Tibial artery (tissue), 4 donors: ENCODE data around the gene ACTL7A.

ENCODE experiments used
- DNase-seq, 2 donors: peaks; one replicate each; pipeline ENCODE4 v3.0.0-alpha.2; 2019
- H3K27ac ChIP-seq, 2 donors: fragments of 200-600 bp; sonication (generic) in 1 of 2; 1 replicate in 1 of 2; 2 replicates in 1 of 2; pipeline ENCODE4 v1.5.1; 2018 to 2019; ENCODE audit warnings: mild to moderate bottlenecking in 1 of 2
- H3K27me3 ChIP-seq, 2 donors: fragments of 200-600 bp; sonication (generic) in 1 of 2; one replicate each; pipeline versions ENCODE4 v1.5.1 to v1.6.0; 2016 to 2019
- H3K36me3 ChIP-seq, 3 donors: fragments of 200-600 bp; sonication (generic) in 2 of 3; one replicate each; pipeline ENCODE4 v1.5.1; 2016 to 2019; ENCODE audit warnings: mild to moderate bottlenecking in 2 of 3
- H3K4me1 ChIP-seq, 4 donors: fragments of 200-600 bp; sonication (generic) in 2 of 4; 1 replicate in 3 of 4; 2 replicates in 1 of 4; pipeline ENCODE4 v1.5.1; 2016 to 2019
- H3K4me3 ChIP-seq, 2 donors: fragments of 200-600 bp; sonication (generic) in 1 of 2; 1 replicate in 1 of 2; 2 replicates in 1 of 2; pipeline ENCODE4 v1.5.1; 2018 to 2019; ENCODE audit warnings: mild to moderate bottlenecking in 2 of 2
- H3K9me3 ChIP-seq, 3 donors: fragments of 200-600 bp; sonication (generic) in 1 of 3; one replicate each; pipeline ENCODE4 v1.5.1; 2016 to 2019
- CTCF ChIP-seq, 2 experiments: fragments of 200-600 bp in 1 of 2; fragments of 450-650 bp in 1 of 2; IDR thresholded peaks; one replicate each; pipeline ENCODE4 v1.5.1; 2017 to 2019; ENCODE audit warnings: antibody characterized with exemption in 2 of 2, mild to moderate bottlenecking in 1 of 2, moderate library complexity in 1 of 2
- intact Hi-C: fragments of 100-400 bp; cut with DNase I; formaldehyde crosslinking; loops from one replicate; pipeline ENCODE4 v1.15.0; 2023; ENCODE audit warnings: low total_unique reads

ACTL7A gene

GRCh38 chr9:108861464-108861863, 602 bp upstream of the ACTL7A start:
- H3K27me3 ChIP-seq: no peaks in the 10 kb centered on the region
- H3K9me3 ChIP-seq: no peaks in the 10 kb centered on the region
- no peaks in the 10 kb centered on the region for H3K36me3 ChIP-seq
- no peaks in the 10 kb centered on the region for H3K4me1 ChIP-seq
- H3K27ac ChIP-seq: no peak overlapping the region
- intact Hi-C loops: no loop called here
- H3K4me3 ChIP-seq: no peak overlapping the region
- no peak for DNase-seq
- TF ChIP-seq CTCF (IDR thresholded peaks at IDR 0.05): no peak

DNA sequence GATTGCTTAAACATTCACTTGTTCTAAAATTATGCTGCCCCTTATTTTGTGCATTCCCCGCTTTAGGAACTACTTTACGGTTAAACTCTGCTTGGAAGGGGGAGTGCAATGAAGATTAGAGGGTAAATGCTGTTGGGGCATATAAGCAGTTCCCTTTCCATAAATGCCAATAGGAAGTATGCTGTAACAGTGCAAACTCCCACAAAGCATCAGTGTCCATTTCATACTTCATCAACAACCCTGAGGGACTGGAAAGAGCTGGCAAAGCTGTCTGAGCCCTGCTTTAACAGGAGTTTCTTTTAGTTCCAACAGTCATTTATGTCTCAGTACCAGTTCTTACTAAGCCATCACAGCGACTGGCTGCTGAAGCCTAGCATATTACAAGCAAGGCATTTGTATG, 1.8 kb downstream of the ACTL7A start:
- TF ChIP-seq CTCF (IDR thresholded peaks at IDR 0.05): no peak
- no peaks in the 10 kb centered on the region for H3K9me3 ChIP-seq
- intact Hi-C loops: no loop called here
- H3K4me3 ChIP-seq: no peak overlapping the region
- DNase-seq: no peak
- peaks cover 14 to 19% (median 16%) of the 10 kb centered on the region in 3 donors for H3K36me3 ChIP-seq
- H3K27ac ChIP-seq: no peak overlapping the region
- H3K27me3 ChIP-seq: no peaks in the 10 kb centered on the region
- no peaks in the 10 kb centered on the region for H3K4me1 ChIP-seq

- H3K4me1 ChIP-seq: no peaks in the 10 kb centered on the region
- H3K27ac ChIP-seq: no peak overlapping the region
- intact Hi-C loops: no loop called here
- H3K4me3 ChIP-seq: no peak overlapping the region
- H3K27me3 ChIP-seq: no peaks in the 10 kb centered on the region
- no peaks in the 10 kb centered on the region for H3K9me3 ChIP-seq
- DNase-seq: no peak
- peaks cover 19 to 24% (median 21%) of the 10 kb centered on the region in 3 donors for H3K36me3 ChIP-seq
- no peak for TF ChIP-seq CTCF (IDR thresholded peaks at IDR 0.05)
Measured at GRCh38 chr9:108864446-108864845, 2.4 kb downstream of the ACTL7A start.

- intact Hi-C loops: no loop called here
- no peak for TF ChIP-seq CTCF (IDR thresholded peaks at IDR 0.05)
- no peaks in the 10 kb centered on the region for H3K9me3 ChIP-seq
- no peaks in the 10 kb centered on the region for H3K4me1 ChIP-seq
- H3K27ac ChIP-seq: no peak overlapping the region
- no peaks in the 10 kb centered on the region for H3K27me3 ChIP-seq
- peaks cover 20 to 29% (median 26%) of the 10 kb centered on the region in 3 donors for H3K36me3 ChIP-seq
- H3K4me3 ChIP-seq: no peak overlapping the region
- DNase-seq: no peak
Measured at GRCh38 chr9:108865037-108865436, 3.0 kb downstream of the ACTL7A start.

GRCh38 chr9:108866001-108866420, 3.9 kb downstream of the ACTL7A start:
- no peak for TF ChIP-seq CTCF (IDR thresholded peaks at IDR 0.05)
- intact Hi-C loops: no loop called here
- peaks cover 22 to 37% (median 34%) of the 10 kb centered on the region in 3 donors for H3K36me3 ChIP-seq
- H3K9me3 ChIP-seq: no peaks in the 10 kb centered on the region
- H3K4me1 ChIP-seq: no peaks in the 10 kb centered on the region
- no peak for DNase-seq
- no peak overlapping the region for H3K4me3 ChIP-seq
- H3K27ac ChIP-seq: no peak overlapping the region
- H3K27me3 ChIP-seq: no peaks in the 10 kb centered on the region

GRCh38 chr9:108867116-108867515, 5.0 kb downstream of the ACTL7A start:
- H3K36me3 ChIP-seq: peaks cover 33 to 48% (median 45%) of the 10 kb centered on the region in 3 donors
- no peak overlapping the region for H3K4me3 ChIP-seq
- intact Hi-C loops: no loop called here
- TF ChIP-seq CTCF (IDR thresholded peaks at IDR 0.05): no peak
- H3K4me1 ChIP-seq: no peaks in the 10 kb centered on the region
- no peak overlapping the region for H3K27ac ChIP-seq
- no peak for DNase-seq
- no peaks in the 10 kb centered on the region for H3K27me3 ChIP-seq
- H3K9me3 ChIP-seq: peaks cover 0 to 5% (median 0%) of the 10 kb centered on the region in 3 donors
